ENCODE results near the gene VCL.
"Not testable (repeated sequence)": the region's sequence is repeated elsewhere in the genome, so short reads cannot be mapped to it uniquely, and the experiment has no call there.

VCL gene

GRCh38 chr10:74121368-74121767, 123.5 kb downstream of the VCL start:
- no peak for DNase-seq (ENCODE audit: low read depth)
- TF ChIP-seq POLR2A (IDR thresholded peaks at IDR 0.05; ENCODE audit: extremely low read depth, insufficient read length), result no peak
- TF ChIP-seq, protein P1, sequence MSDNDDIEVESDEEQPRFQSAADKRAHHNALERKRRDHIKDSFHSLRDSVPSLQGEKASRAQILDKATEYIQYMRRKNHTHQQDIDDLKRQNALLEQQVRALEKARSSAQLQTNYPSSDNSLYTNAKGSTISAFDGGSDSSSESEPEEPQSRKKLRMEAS (IDR thresholded peaks at IDR 0.05; ENCODE audit: low read depth, low read length), result no peak
- no peak overlapping the region for H3K4me3 ChIP-seq (ENCODE audit: low read depth, low read length)

GRCh38 chr10:74122060-74122459, 124.1 kb downstream of the VCL start:
- H3K4me3 ChIP-seq (ENCODE audit: low read depth, low read length), result no peak overlapping the region
- no peak for DNase-seq (ENCODE audit: low read depth)
- TF ChIP-seq MYC (IDR thresholded peaks at IDR 0.05; ENCODE audit: low read depth, low read length) (no peak), CTCF (IDR thresholded peaks at IDR 0.05; ENCODE audit: low read depth, low read length) (no peak)
- TF ChIP-seq, protein P1 (IDR thresholded peaks at IDR 0.05; ENCODE audit: low read depth, low read length), result no peak

DNA sequence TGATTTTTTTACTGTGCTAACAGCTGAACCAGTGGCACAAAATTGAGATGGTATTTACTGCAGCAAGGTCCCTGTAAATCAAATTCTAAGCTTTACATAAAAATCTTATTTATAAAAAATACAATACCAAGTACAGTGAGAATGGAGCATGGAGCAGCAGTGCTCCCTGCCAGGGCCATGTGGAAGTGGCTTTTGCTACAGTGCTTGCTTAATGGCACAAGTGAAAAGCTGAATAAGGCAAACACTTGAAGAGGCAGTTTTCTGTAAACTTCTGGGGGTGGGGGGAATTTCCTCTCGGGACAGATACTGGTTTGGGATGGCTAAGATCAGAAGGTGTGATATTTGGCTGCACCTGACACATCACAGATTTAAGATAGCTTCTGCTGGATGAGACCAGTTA, 125.2 kb downstream of the VCL start:
- TF ChIP-seq MYC (IDR thresholded peaks at IDR 0.05; ENCODE audit: low read depth, low read length) (no peak), POLR2A (IDR thresholded peaks at IDR 0.05; ENCODE audit: extremely low read depth, insufficient read length) (no peak), CTCF (IDR thresholded peaks at IDR 0.05; ENCODE audit: low read depth, low read length) (no peak)
- TF ChIP-seq, protein P1 (IDR thresholded peaks at IDR 0.05; ENCODE audit: low read depth, low read length), result no peak
- no peak overlapping the region for H3K4me3 ChIP-seq (ENCODE audit: low read depth, low read length)
- no peak for DNase-seq (ENCODE audit: low read depth)

GRCh38 chr10:74133923-74134820, 136.3 kb downstream of the VCL start:
- H3K4me3 ChIP-seq (ENCODE audit: low read depth, low read length), result no peak overlapping the region
- TF ChIP-seq, protein P1 (IDR thresholded peaks at IDR 0.05; ENCODE audit: low read depth, low read length), result no peak
- TF ChIP-seq CTCF (IDR thresholded peaks at IDR 0.05; ENCODE audit: low read depth, low read length) (no peak), POLR2A (IDR thresholded peaks at IDR 0.05; ENCODE audit: extremely low read depth, insufficient read length) (no peak), MYC (IDR thresholded peaks at IDR 0.05; ENCODE audit: low read depth, low read length) (no peak)
- no peak for DNase-seq (ENCODE audit: low read depth)

DNA sequence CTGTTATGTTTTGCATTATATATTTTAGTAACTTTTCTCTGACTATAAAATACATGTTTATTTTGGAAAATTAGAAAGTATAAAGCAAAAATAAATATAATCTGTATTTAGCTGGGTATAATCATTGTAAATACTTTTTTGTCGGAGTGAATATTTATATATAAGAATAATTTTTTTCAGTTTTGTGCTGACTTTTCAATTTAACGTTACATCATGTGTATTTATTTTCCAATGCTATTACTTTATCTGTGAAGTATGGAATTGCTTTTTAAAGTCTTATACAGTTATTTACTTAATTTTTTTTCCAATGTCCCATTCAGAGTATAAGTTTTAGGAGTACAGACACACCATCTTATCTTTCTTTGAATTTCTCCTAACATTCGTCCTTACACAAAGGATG, 137.5 kb downstream of the VCL start:
- no peak for TF ChIP-seq CTCF (IDR thresholded peaks at IDR 0.05; ENCODE audit: low read depth, low read length)
- TF ChIP-seq, protein P1 (IDR thresholded peaks at IDR 0.05; ENCODE audit: low read depth, low read length), result no peak
- no peak for TF ChIP-seq POLR2A (IDR thresholded peaks at IDR 0.05; ENCODE audit: extremely low read depth, insufficient read length)
- no peak for TF ChIP-seq MYC (IDR thresholded peaks at IDR 0.05; ENCODE audit: low read depth, low read length)
- no peak overlapping the region for H3K4me3 ChIP-seq (ENCODE audit: low read depth, low read length)
- no peak for DNase-seq (ENCODE audit: low read depth)

DNA sequence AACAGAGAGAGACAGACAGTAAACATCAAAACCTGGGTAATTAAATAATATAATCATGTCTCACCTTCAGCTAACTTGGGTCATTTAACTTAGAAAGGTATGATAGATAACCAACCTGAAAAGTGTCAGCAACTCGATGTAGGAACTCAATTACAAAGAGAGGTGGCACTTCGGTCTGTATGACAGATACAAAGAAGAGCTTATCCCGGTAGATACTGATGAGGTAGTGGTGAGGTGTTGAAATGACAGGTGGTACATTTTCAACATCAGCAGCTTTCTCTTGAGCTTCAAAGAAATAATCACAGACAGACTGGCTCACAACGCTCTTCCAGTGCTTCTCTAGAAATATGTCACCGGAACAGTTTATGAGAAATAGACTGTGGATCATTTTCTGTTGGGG, 140.1 kb downstream of the VCL start:
- no peak overlapping the region for H3K4me3 ChIP-seq (ENCODE audit: low read depth, low read length)
- DNase-seq (ENCODE audit: low read depth), result no peak
- TF ChIP-seq MYC (IDR thresholded peaks at IDR 0.05; ENCODE audit: low read depth, low read length) (no peak), CTCF (IDR thresholded peaks at IDR 0.05; ENCODE audit: low read depth, low read length) (no peak), POLR2A (IDR thresholded peaks at IDR 0.05; ENCODE audit: extremely low read depth, insufficient read length) (no peak)
- TF ChIP-seq, protein P1 (IDR thresholded peaks at IDR 0.05; ENCODE audit: low read depth, low read length), result no peak

GRCh38 chr10:74138596-74138995, 140.7 kb downstream of the VCL start:
- not testable (repeated sequence) for H3K4me3 ChIP-seq (ENCODE audit: low read depth, low read length); DNase-seq (ENCODE audit: low read depth)
